Smooth muscle cell (in vitro differentiated cells): ENCODE results near the gene MAD2L2. TPM values are rescaled to one million over a fixed set of nuclear protein-coding genes. Genes with fewer than 3 reads are reported as not detected.

Source experiments
- DNase-seq: peaks from one replicate; lab custom pipeline; 2025; ENCODE audit not compliant: unreplicated experiment; lab: John Stamatoyannopoulos, UW
- H2AFZ ChIP-seq: fragments of 200-600 bp; sonication (generic); 2 replicates; pipeline ENCODE4 v1.6.0; 2016; ENCODE audit warnings: antibody characterized with exemption, low read depth, mild to moderate bottlenecking
- H3F3A ChIP-seq: fragments of 200-600 bp; sonication (generic); 2 replicates; pipeline ENCODE4 v1.6.0; 2017; ENCODE audit warnings: antibody characterized with exemption, low read depth
- H3K27ac ChIP-seq: fragments of 200-600 bp; sonication (generic); 2 replicates; pipeline ENCODE4 v1.5.1; 2016; ENCODE audit warnings: low read depth, mild to moderate bottlenecking
- H3K27me3 ChIP-seq: fragments of 200-600 bp; sonication (generic); 2 replicates; pipeline ENCODE4 v1.6.1; 2016; ENCODE audit warnings: low read depth, mild to moderate bottlenecking
- H3K36me3 ChIP-seq: fragments of 200-600 bp; sonication (generic); 2 replicates; pipeline ENCODE4 v1.5.1; 2016; ENCODE audit warnings: low read depth
- H3K4me1 ChIP-seq: fragments of 200-600 bp; sonication (generic); 2 replicates; pipeline ENCODE4 v1.5.1; 2016; ENCODE audit warnings: low read depth
- H3K4me2 ChIP-seq: fragments of 200-600 bp; sonication (generic); 2 replicates; pipeline ENCODE4 v1.6.0; 2016; ENCODE audit warnings: mild to moderate bottlenecking
- H3K4me3 ChIP-seq: fragments of 200-600 bp; sonication (generic); 2 replicates; pipeline ENCODE4 v1.5.1; 2016; ENCODE audit warnings: mild to moderate bottlenecking
- H3K79me2 ChIP-seq: fragments of 200-600 bp; sonication (generic); 2 replicates; pipeline ENCODE4 v1.6.0; 2016; ENCODE audit warnings: low read depth, mild to moderate bottlenecking
- H3K9ac ChIP-seq: fragments of 200-600 bp; sonication (generic); 2 replicates; pipeline ENCODE4 v1.6.0; 2016; ENCODE audit warnings: low read depth
- H3K9me3 ChIP-seq: fragments of 200-600 bp; sonication (generic); replicated peaks from 2 replicates; pipeline ENCODE4 v1.5.1; 2016; ENCODE audit warnings: low read depth
- H4K20me1 ChIP-seq: fragments of 200-600 bp; sonication (generic); 2 replicates; pipeline ENCODE4 v1.6.0; 2016; ENCODE audit warnings: low read depth
- WGBS: methylation state at CpG from one replicate; pipeline ENCODE4 v1.1.7; 2016; ENCODE audit warnings: low lambda C conversion rate; 5-methylcytosine and 5-hydroxymethylcytosine counted together
- polyA plus RNA-seq: library from polyadenylated mRNA; unstranded; fragments of >200 nt; fragmentation: Nextera tagmentation; extraction: Ambion mirVana; gene quantifications from 2 replicates; pipeline ENCODE4 v1.2.1, GENCODE V29; 2016
- total RNA-seq: library from RNA; depleted of rRNA; stranded (reverse); fragments of >200 nt; gene quantifications from 2 replicates; pipeline ENCODE4 v1.2.3, GENCODE V29; 2014
- TF ChIP-seq, protein P1 (sequence below): fragments of 200-600 bp; sonication (generic); IDR thresholded peaks from 2 replicates; pipeline ENCODE4 v1.5.1; 2017; ENCODE audit warnings: borderline replicate concordance, mild to moderate bottlenecking, antibody characterized with exemption; ENCODE audit not compliant: insufficient read depth, poor library complexity, severe bottlenecking

Gene MAD2L2
- total and polyA plus RNA-seq, 2 experiments from 2014 or later: 46.0 to 87.4 TPM

DNA sequence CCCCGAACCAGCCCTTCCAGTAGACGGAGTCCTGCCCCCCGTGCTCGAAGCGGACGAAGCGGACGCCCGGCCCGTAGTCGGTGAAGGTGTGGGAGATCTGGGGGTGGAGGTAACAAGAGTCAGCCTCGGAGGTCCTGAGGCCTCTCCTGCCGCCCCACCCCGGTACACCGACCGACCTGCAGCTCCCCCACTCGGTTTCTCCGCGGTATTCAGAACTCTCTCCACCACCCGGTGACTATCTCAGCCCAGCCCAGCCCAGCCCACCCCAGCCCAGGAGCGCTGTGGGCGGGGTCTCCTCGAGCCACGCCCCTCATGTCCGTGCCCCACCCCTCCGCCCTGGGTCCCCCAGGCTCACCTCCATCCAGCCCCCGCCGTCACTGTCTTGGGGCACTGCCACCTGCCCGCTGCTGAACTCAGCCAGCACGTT is 32.2 kb downstream of the MAD2L2 start:
- Histone ChIP-seq H3K9me3 (no peaks in the 10 kb centered on the region), H3K9ac (no peak overlapping the region), H3K27ac (no peak overlapping the region), H3K4me1 (no peaks in the 10 kb centered on the region), H3K79me2 (no peaks in the 10 kb centered on the region), H3F3A (no peaks in the 10 kb centered on the region), H3K4me2 (no peak overlapping the region), H3K4me3 (no peak overlapping the region), H3K36me3 (no peaks in the 10 kb centered on the region), H2AFZ (no peak overlapping the region), H3K27me3 (peaks cover 24% of the 10 kb centered on the region), H4K20me1 (no peaks in the 10 kb centered on the region)
- WGBS: 41% methylated on average over 19 of the region's 30 CpGs
- DNase-seq: no peak
- TF ChIP-seq, protein P1, sequence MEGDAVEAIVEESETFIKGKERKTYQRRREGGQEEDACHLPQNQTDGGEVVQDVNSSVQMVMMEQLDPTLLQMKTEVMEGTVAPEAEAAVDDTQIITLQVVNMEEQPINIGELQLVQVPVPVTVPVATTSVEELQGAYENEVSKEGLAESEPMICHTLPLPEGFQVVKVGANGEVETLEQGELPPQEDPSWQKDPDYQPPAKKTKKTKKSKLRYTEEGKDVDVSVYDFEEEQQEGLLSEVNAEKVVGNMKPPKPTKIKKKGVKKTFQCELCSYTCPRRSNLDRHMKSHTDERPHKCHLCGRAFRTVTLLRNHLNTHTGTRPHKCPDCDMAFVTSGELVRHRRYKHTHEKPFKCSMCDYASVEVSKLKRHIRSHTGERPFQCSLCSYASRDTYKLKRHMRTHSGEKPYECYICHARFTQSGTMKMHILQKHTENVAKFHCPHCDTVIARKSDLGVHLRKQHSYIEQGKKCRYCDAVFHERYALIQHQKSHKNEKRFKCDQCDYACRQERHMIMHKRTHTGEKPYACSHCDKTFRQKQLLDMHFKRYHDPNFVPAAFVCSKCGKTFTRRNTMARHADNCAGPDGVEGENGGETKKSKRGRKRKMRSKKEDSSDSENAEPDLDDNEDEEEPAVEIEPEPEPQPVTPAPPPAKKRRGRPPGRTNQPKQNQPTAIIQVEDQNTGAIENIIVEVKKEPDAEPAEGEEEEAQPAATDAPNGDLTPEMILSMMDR: no peak

DNA sequence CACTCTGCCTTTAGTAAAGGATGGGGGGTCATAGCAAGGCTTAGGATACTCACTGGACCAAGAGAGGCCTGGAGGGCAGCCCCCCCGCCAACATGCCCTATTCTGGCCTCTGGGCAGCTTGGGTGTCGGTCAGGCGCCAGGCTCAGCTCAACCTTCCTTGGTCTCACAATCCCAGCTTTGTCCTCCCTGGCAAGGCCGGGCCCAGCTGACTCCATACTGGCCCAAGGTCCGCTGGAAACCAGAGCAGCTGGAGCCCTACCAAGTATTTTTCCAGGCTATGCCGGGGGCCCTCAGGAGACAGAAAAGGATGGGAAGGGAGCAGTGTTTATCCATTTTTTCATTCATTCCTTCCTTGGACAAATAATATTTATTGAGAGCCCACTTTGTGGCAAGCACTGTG is 32.9 kb downstream of the MAD2L2 start:
- TF ChIP-seq, protein P1: no peak
- WGBS: 91% methylated on average over 6 of the region's 6 CpGs
- no peak overlapping the region for H3K27ac ChIP-seq
- DNase-seq: no peak
- no peaks in the 10 kb centered on the region for H4K20me1 ChIP-seq
- H3K9ac ChIP-seq: no peak overlapping the region
- peaks cover 24% of the 10 kb centered on the region for H3K27me3 ChIP-seq
- no peaks in the 10 kb centered on the region for H3K36me3 ChIP-seq
- H3K4me3 ChIP-seq: no peak overlapping the region
- H2AFZ ChIP-seq: no peak overlapping the region
- no peaks in the 10 kb centered on the region for H3F3A ChIP-seq
- H3K9me3 ChIP-seq: no peaks in the 10 kb centered on the region
- no peaks in the 10 kb centered on the region for H3K79me2 ChIP-seq
- H3K4me1 ChIP-seq: no peaks in the 10 kb centered on the region
- no peak overlapping the region for H3K4me2 ChIP-seq

DNA sequence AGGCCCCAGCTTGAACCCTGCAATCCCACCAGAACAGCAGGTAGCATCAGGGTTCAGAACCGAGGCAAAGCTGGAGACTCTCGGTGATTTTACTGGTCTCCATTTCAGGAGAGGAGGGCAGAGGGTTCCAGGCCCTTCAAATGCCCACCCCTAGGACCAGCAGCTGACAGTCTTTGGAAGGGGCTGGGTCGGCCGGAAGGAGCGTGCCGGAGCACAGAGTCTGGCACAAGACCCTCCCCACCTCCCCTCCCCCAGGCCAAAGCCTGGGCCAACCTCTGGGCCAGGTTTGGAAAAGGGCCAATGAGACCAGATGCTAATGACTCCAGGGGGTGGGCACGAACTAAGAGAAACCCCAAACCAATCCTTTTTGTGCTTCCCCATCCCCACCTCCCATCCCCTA is 33.6 kb downstream of the MAD2L2 start:
- Histone ChIP-seq H3K9me3 (no peaks in the 10 kb centered on the region), H3K79me2 (no peaks in the 10 kb centered on the region), H3K4me1 (no peaks in the 10 kb centered on the region), H3K27ac (no peak overlapping the region), H3K4me3 (no peak overlapping the region), H3F3A (no peaks in the 10 kb centered on the region), H3K4me2 (no peak overlapping the region), H3K36me3 (no peaks in the 10 kb centered on the region), H4K20me1 (no peaks in the 10 kb centered on the region), H3K27me3 (peaks cover 24% of the 10 kb centered on the region), H3K9ac (no peak overlapping the region), H2AFZ (no peak overlapping the region)
- 91% methylated on average over 7 of the region's 7 CpGs for WGBS
- DNase-seq: no peak
- TF ChIP-seq, protein P1: no peak

DNA sequence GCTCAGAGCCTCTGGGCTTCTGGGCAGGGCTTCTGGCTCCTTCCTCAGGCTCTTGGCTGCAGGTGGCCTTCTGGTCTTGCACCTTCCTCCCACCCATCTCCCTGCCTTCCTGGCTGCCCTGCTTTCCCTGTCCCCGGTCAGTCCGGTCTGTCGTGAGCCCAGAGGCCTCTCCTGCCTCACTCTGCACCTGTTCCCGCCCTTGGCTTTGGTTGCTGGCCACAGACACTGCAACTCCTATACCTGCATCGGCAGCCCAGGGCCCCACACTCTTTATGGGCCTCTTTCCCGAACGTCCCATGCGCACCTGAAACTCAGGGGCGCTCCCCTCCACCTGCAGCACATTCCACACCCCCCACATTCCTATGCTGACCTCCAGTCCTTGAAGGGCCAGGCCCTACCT is 34.6 kb downstream of the MAD2L2 start:
- WGBS: 91% methylated on average over 9 of the region's 9 CpGs
- Histone ChIP-seq H3K4me2 (no peak overlapping the region), H3K36me3 (no peaks in the 10 kb centered on the region), H3K4me3 (no peak overlapping the region), H3K9ac (no peak overlapping the region), H3K79me2 (no peaks in the 10 kb centered on the region), H3F3A (no peaks in the 10 kb centered on the region), H3K4me1 (no peaks in the 10 kb centered on the region), H3K9me3 (no peaks in the 10 kb centered on the region), H3K27ac (no peak overlapping the region), H4K20me1 (no peaks in the 10 kb centered on the region), H3K27me3 (peaks cover 22% of the 10 kb centered on the region), H2AFZ (no peak overlapping the region)
- DNase-seq: no peak
- TF ChIP-seq, protein P1: no peak
